ENCODE results near the gene ARPP19.

DNA sequence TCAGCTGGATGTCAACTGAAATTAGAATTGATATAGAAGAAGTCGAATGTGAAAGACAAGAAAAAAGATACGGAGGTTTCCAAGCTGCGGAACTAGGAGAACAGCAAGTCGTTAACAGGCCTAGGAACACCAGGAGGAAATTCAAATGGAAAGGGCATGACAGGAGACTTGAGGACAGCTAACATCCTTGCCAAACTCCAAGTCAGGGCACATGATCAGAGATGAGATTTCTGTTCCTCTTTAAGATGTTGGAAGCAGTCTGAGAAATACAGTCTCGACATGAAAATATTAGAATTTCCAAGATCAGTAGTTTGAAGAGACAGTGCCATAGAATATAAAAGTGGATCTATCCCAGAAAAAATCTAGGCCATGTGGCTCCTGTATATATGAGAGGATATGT lies 45.2 kb downstream of the ARPP19 start:
- TF ChIP-seq POLR2A (IDR thresholded peaks at IDR 0.05; ENCODE audit: low read length) (no peak), GATA1 (IDR thresholded peaks at IDR 0.05; ENCODE audit: low read depth, low read length) (no peak)

All from erythroblast (primary cell).